Mesodermal cell (in vitro differentiated cells): ENCODE data around the gene UVRAG.

Source experiments
- H3K27ac ChIP-seq: 2 replicates; pipeline ENCODE4 v1.7.0; 2013; ENCODE audit warnings: mild to moderate bottlenecking, low read depth, low read length, moderate library complexity; ENCODE audit not compliant: severe bottlenecking
- H3K36me3 ChIP-seq: 2 replicates; pipeline ENCODE4 v1.7.1; 2013; ENCODE audit warnings: mild to moderate bottlenecking, low read length, moderate library complexity; ENCODE audit not compliant: control insufficient read depth, insufficient read depth
- H3K4me1 ChIP-seq: one replicate; pipeline ENCODE4 v1.7.1; 2013; ENCODE audit warnings: mild to moderate bottlenecking, low read length; ENCODE audit not compliant: insufficient read depth, control insufficient read depth, poor library complexity, severe bottlenecking
- H3K4me3 ChIP-seq: 2 replicates; pipeline ENCODE4 v1.7.0; 2013; ENCODE audit warnings: low read length, control low read depth, mild to moderate bottlenecking; ENCODE audit not compliant: insufficient read depth, poor library complexity, severe bottlenecking; ENCODE audit errors: extremely low read depth
- H3K9me3 ChIP-seq: 2 replicates; pipeline ENCODE4 v1.7.1; 2013; ENCODE audit warnings: mild to moderate bottlenecking, low read length, moderate library complexity; ENCODE audit not compliant: control insufficient read depth
- WGBS, 2 experiments: methylation state at CpG; one replicate each; pipeline ENCODE4 v1.1.5; 2013; ENCODE audit warnings: missing lambda C conversion rate in 2 of 2; ENCODE audit not compliant: insufficient coverage in 2 of 2; 5-methylcytosine and 5-hydroxymethylcytosine counted together

The UVRAG gene

GRCh38 chr11:76085270-76085669, 270.3 kb downstream of the UVRAG start:
- Histone ChIP-seq H3K4me3 (no peak overlapping the region), H3K27ac (no peak overlapping the region), H3K36me3 (peaks cover 4% of the 10 kb centered on the region), H3K4me1 (peaks cover 9% of the 10 kb centered on the region), H3K9me3 (peaks cover 3% of the 10 kb centered on the region)
- WGBS, 2 experiments: 20% methylated on average over 1 of the region's 1 CpG; no CpG with 5 or more reads in 1 of the 2 experiments

DNA sequence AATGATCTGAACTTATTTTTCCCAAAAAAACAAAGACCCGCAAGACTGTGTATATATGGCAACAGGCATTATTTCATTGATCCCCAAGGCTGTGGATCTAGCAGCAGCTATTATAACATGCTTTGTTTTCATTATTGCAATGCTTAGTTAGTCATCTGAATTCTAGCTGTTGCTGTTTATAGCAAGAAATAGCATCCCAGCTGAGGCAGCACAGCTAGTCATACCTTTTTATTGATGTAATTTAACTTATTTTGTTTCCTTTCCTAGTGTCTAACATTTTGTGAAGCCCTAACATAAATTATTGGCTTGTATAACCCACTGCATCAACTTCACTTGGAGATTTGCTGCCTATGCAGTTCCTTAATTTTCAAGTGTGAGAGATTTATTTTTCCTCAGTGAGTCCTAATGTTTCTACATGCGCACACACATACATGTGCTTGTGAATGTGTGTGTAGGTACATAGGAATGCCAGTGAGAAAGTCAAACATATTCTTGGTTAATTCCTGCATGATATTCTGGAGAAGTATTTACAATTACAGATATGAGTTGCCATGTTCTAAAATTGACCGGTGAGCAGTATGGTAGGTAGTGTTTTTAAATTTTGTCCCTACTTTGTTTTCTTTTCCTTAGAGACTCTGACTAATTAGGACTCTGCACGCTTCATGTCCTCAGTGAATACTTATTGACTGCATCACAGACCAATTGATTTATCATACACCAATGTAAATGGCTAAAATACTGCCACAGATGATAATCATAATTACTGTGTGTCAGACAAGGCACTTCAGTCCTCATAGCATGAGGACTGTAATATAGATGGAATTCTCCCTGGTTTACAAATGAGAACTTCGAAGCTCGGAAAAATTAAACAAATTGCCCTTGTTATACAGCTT, 272.0 kb downstream of the UVRAG start:
- peaks cover 5% of the 10 kb centered on the region for H3K9me3 ChIP-seq
- H3K36me3 ChIP-seq: peaks cover 4% of the 10 kb centered on the region
- peaks cover 9% of the 10 kb centered on the region for H3K4me1 ChIP-seq
- WGBS, 2 experiments: 100% methylated on average over 1 of the region's 6 CpGs
- no peak overlapping the region for H3K4me3 ChIP-seq
- H3K27ac ChIP-seq: no peak overlapping the region

DNA sequence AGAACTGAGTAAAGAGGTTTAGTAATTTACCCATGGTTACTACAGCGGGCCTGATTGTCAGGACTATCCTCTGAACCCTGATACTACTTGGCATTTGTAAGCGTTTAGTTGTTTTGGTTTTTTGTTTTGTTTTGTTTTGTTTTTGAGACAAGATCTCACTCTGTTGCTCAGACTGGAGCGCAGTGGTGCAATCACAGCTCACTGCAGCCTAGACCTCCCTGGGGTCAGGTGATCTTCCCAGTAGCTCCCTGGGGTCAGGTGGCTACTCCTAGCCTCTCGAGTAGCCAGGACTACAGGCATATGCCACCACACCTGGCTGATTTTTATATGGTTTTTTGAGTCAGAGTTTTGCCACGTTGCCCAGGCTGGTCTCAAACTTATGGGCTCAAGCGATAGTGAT, 272.7 kb downstream of the UVRAG start:
- H3K4me3 ChIP-seq: no peak overlapping the region
- WGBS, 2 experiments: 97 to 100% methylated on average over 2 to 5 of the region's 6 CpGs
- H3K27ac ChIP-seq: no peak overlapping the region
- H3K36me3 ChIP-seq: peaks cover 4% of the 10 kb centered on the region
- H3K4me1 ChIP-seq: peaks cover 9% of the 10 kb centered on the region
- H3K9me3 ChIP-seq: peaks cover 5% of the 10 kb centered on the region

DNA sequence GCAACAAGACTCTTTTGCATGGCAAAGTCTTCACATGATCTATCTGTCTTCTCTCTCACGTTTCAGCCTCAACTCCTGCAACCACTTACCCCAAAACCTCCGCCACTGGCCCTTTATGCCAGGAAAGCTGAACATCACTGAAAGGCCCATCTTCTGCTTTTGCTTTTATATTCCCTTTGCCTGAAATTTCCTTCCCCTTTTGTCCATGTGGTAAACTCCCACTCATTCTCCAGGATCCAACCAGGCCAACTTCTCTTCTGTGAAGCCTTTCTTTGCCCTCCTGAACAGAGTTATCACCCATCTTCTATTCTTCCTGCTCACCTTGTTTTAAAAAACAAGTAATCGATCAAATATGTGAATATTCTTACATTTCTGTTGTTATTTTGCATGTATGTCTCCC, 273.5 kb downstream of the UVRAG start:
- peaks cover 6% of the 10 kb centered on the region for H3K4me1 ChIP-seq
- no peak overlapping the region for H3K4me3 ChIP-seq
- 61 to 83% methylated on average over 1 to 2 of the region's 3 CpGs for WGBS, 2 experiments
- H3K9me3 ChIP-seq: peaks cover 5% of the 10 kb centered on the region
- H3K27ac ChIP-seq: no peak overlapping the region
- H3K36me3 ChIP-seq: peaks cover 4% of the 10 kb centered on the region

DNA sequence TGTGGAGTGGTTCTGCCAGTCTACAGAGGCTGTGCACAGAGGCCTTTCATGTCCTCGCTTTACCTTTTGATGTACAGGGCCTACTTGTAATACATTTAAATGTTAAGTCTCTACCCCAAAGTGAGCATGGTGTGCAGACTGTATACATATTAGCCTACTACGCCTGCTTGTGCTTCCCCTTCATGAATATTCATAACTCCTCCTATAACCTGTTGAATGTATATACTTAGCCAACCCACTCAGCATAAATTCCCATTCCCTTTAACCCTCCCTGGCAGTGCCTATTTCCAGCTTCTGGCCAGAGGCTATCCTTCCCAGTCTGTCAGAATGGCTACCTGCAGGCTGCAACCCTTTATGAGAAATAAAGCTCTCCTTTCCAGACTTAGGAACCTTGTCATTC, 275.2 kb downstream of the UVRAG start:
- peaks cover 5% of the 10 kb centered on the region for H3K9me3 ChIP-seq
- WGBS, 2 experiments: 88 to 100% methylated on average over 1 of the region's 2 CpGs

DNA sequence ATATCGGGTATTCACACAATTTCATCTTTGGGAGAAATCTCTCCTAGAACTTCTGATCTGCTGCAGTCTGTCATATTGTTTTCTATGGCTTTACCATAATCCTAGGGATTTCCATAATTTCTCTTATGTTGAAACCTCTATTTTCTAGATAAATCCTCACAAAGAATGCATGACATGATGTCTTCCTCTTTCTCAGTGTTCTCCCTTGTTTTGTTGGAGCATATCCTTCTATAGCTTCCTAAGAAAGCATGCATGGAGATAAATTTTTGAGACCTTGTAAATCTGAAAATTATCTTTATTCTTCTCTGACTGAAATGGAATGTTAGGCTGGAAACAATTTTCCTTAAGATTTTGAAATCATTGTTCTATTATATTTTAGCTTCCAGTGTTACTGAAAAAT, 275.8 kb downstream of the UVRAG start:
- peaks cover 5% of the 10 kb centered on the region for H3K9me3 ChIP-seq
- H3K36me3 ChIP-seq: peaks cover 4% of the 10 kb centered on the region
- no peak overlapping the region for H3K4me3 ChIP-seq
- H3K27ac ChIP-seq: no peak overlapping the region
- 100% methylated on average over 1 of the region's 1 CpG for WGBS, 2 experiments
- H3K4me1 ChIP-seq: no peaks in the 10 kb centered on the region

More for the DNA sequence above, 275.2 kb downstream of the UVRAG start:
- Histone ChIP-seq H3K4me3 (no peak overlapping the region), H3K27ac (no peak overlapping the region), H3K4me1 (no peaks in the 10 kb centered on the region), H3K36me3 (peaks cover 4% of the 10 kb centered on the region)

- H3K9me3 ChIP-seq: peaks cover 5% of the 10 kb centered on the region
- H3K4me1 ChIP-seq: peaks cover 3% of the 10 kb centered on the region
- peaks cover 4% of the 10 kb centered on the region for H3K36me3 ChIP-seq
- WGBS, 2 experiments: 94 to 100% methylated on average over 2 to 3 of the region's 4 CpGs
- H3K4me3 ChIP-seq: no peak overlapping the region
- no peak overlapping the region for H3K27ac ChIP-seq
Measured at GRCh38 chr11:76094740-76095139, 279.7 kb downstream of the UVRAG start.

GRCh38 chr11:76095891-76096290, 280.9 kb downstream of the UVRAG start:
- Histone ChIP-seq H3K9me3 (no peaks in the 10 kb centered on the region), H3K36me3 (no peaks in the 10 kb centered on the region), H3K4me3 (no peak overlapping the region), H3K27ac (no peak overlapping the region), H3K4me1 (peaks cover 3% of the 10 kb centered on the region)

DNA sequence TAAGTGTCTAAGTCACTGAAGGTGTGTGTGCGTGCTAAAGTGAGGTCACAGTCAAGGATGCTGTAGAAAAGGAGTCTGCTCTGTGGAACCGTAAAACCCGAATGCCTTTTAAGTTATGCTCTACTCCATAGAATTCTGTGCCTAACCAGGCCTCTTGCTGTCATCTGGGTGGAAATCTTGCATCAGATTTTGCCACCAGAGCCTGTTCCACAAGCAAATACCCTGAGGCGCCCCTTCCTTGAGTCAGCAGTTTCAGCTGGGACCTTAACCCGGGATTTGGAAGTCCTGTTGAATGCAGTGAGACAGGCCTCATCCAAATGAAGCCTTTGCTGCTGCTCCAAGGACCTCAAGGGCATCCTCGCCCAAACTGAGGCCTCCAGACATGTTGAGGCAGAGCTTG, 281.5 kb downstream of the UVRAG start:
- no peak overlapping the region for H3K4me3 ChIP-seq
- no peak overlapping the region for H3K27ac ChIP-seq
- no peaks in the 10 kb centered on the region for H3K36me3 ChIP-seq
- 94 to 96% methylated on average over 6 of the region's 6 CpGs for WGBS, 2 experiments
- no peaks in the 10 kb centered on the region for H3K9me3 ChIP-seq
- H3K4me1 ChIP-seq: peaks cover 3% of the 10 kb centered on the region

- Histone ChIP-seq H3K9me3 (no peaks in the 10 kb centered on the region), H3K36me3 (no peaks in the 10 kb centered on the region), H3K4me1 (no peaks in the 10 kb centered on the region), H3K27ac (no peak overlapping the region), H3K4me3 (no peak overlapping the region)
- 80 to 92% methylated on average over 1 of the region's 1 CpG for WGBS, 2 experiments
Measured at GRCh38 chr11:76102802-76103201, 287.8 kb downstream of the UVRAG start.

DNA sequence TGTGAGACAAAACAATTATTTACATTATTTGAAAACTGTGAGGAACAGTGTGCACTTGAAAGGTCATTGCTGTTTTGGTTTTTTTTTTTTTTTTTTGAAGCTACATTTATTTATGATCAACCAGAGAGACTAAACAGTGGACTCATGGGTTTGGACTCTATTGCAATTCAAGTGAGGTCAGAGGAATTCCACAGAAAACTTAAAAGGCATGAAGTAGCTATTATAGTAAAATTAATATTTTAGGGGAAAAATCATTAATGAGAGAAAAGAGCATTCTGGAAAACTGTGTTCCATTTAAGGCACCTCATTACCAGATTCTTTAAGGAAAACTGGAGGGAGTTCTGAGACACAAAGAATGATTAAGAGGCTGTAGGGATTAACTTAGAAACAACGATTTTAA, 288.4 kb downstream of the UVRAG start:
- H3K4me3 ChIP-seq: no peak overlapping the region
- H3K4me1 ChIP-seq: no peaks in the 10 kb centered on the region
- no peaks in the 10 kb centered on the region for H3K36me3 ChIP-seq
- H3K9me3 ChIP-seq: no peaks in the 10 kb centered on the region
- WGBS, 2 experiments: no CpG with 5 or more reads among the region's 1 CpG
- no peak overlapping the region for H3K27ac ChIP-seq
